Measurements from ENCODE around the gene TMIGD3. TPM values are rescaled to one million over a fixed set of nuclear protein-coding genes. Genes with fewer than 3 reads are reported as not detected.

Gene TMIGD3
- total and polyA plus RNA-seq, 2 donors (not counting 1 experiment from before 2014, with no cell fraction given): 0.19 TPM; not detected in 1

DNA sequence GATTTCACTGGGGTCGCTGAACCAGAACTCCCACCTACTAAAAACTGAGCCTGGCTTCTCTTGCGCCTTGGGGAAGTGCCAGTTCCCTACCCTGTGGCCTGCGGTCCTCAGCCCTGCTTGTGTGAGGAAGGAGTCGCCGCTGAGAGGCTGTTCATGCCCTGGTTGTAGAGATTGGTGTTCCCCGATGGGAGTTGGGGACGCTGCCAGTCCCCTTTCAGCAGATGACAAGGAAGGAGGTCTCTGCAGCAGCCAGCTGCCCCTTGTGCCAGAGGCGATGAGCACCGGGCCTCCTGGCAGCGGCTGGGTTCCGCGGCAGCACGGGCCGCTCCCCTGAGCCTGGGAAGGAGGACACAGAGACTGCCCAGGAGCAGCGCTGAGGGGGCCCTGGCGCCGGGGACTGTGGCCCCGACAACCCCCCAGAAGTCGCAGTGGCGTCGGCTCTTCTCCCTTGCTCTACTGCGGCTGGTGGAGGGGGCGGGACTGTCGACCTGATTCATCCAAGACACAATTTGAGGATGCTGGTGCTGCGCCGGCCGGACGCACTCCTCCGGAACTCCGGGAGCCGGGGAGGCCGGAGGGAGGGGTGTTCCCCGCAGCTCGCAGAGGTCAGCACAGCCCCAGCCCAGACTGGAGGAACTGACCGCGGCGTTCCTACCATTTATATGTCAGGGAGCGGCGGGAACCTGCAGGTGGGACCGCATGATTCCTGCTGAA, 12.0 kb upstream of the TMIGD3 start:
- no peak for TF ChIP-seq EZH2 (IDR thresholded peaks at IDR 0.05; ENCODE audit: borderline replicate concordance, insufficient read depth, low read depth, low read length, poor library complexity, severe bottlenecking)
- TF ChIP-seq, protein P1, sequence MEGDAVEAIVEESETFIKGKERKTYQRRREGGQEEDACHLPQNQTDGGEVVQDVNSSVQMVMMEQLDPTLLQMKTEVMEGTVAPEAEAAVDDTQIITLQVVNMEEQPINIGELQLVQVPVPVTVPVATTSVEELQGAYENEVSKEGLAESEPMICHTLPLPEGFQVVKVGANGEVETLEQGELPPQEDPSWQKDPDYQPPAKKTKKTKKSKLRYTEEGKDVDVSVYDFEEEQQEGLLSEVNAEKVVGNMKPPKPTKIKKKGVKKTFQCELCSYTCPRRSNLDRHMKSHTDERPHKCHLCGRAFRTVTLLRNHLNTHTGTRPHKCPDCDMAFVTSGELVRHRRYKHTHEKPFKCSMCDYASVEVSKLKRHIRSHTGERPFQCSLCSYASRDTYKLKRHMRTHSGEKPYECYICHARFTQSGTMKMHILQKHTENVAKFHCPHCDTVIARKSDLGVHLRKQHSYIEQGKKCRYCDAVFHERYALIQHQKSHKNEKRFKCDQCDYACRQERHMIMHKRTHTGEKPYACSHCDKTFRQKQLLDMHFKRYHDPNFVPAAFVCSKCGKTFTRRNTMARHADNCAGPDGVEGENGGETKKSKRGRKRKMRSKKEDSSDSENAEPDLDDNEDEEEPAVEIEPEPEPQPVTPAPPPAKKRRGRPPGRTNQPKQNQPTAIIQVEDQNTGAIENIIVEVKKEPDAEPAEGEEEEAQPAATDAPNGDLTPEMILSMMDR (IDR thresholded peaks at IDR 0.05): no peak
- H3K4me2 ChIP-seq (replicated peaks; ENCODE audit: low read depth, low read length, poor library complexity, severe bottlenecking): peak overlapping the region; percentile 89
- H3K27me3 Mint-ChIP-seq: no peaks in the 10 kb centered on the region
- H3K36me3 ChIP-seq (replicated peaks in 1 of 2; ENCODE audit: control extremely low read depth in 1 of 2, control insufficient read depth in 1 of 2, extremely low read depth in 1 of 2, insufficient read depth in 2 of 2, low read length in 1 of 2): no peaks in the 10 kb centered on the region
- H3K4me3 ChIP-seq (ENCODE audit: control extremely low read depth in 1 of 5, extremely low read depth in 1 of 5, insufficient read depth in 1 of 5, low read depth in 2 of 5, low read length in 4 of 5): peak overlapping the region; percentile 55 to 75 (median 61)
- peak overlapping the region; percentile 86 for H2AFZ ChIP-seq (ENCODE audit: insufficient read depth, low read depth, low read length, poor library complexity, severe bottlenecking)
- H3K4me3 Mint-ChIP-seq: peak overlapping the region; percentile 90
- ChIA-PET POLR2A (interaction anchor here (2.7 kb wide), 1 partner anchor 7 kb away, joined by 8 read pairs; no protein-coding TSS in a partner anchor), CTCF (interaction anchor here (0.8 to 3.1 kb wide), 14 partner anchors 7 to 248 kb away, joined by 3 to 37 read pairs (median 4); partner anchors contain the start of genes ADORA3 and TMIGD3)
- H4K20me1 ChIP-seq (ENCODE audit: control insufficient read depth, insufficient read depth, low read length, poor library complexity, severe bottlenecking): no peaks in the 10 kb centered on the region
- peaks cover 30 to 34% of the 10 kb centered on the region in 2 donors for H3K4me1 ChIP-seq (ENCODE audit: control insufficient read depth in 2 of 2, insufficient read depth in 2 of 2, low read length in 2 of 2)
- no peaks in the 10 kb centered on the region for H3K79me2 ChIP-seq (ENCODE audit: control insufficient read depth, insufficient read depth, low read length)
- no peaks in the 10 kb centered on the region for H3K9me3 ChIP-seq (ENCODE audit: control extremely low read depth in 1 of 3, control insufficient read depth in 2 of 3, insufficient read depth in 1 of 3, low read length in 2 of 3)
- peak overlapping the region; percentile 68 for H3K9ac ChIP-seq (ENCODE audit: low read length)
- peaks cover 37% of the 10 kb centered on the region for H3K4me1 Mint-ChIP-seq
- ATAC-seq (ENCODE audit: low read depth): peak; percentile 26
- under 1% methylated on average over 35 of the region's 40 CpGs for WGBS (ENCODE audit: insufficient coverage)
- peak; percentile 71 for DNase-seq
- H3K27me3 ChIP-seq (replicated peaks in 1 of 4; ENCODE audit: control extremely low read depth in 1 of 4, control insufficient read depth in 3 of 4, insufficient read depth in 4 of 4, low read length in 3 of 4): no peaks in the 10 kb centered on the region
- peak overlapping the region; percentile 81 for H3K27ac ChIP-seq (ENCODE audit: low read length in 2 of 2)
- intact Hi-C loops (cut with micrococcal nuclease): loop anchor here (1.0 to 5.0 kb wide), 2 partner anchors 7 to 57 kb away; no protein-coding TSS in a partner anchor
- no peaks in the 10 kb centered on the region for H3K9me3 Mint-ChIP-seq (ENCODE audit: insufficient read depth)
- peak overlapping the region; percentile 84 for H3K27ac Mint-ChIP-seq
